ENCODE results near the gene WDR20.

The WDR20 gene

DNA sequence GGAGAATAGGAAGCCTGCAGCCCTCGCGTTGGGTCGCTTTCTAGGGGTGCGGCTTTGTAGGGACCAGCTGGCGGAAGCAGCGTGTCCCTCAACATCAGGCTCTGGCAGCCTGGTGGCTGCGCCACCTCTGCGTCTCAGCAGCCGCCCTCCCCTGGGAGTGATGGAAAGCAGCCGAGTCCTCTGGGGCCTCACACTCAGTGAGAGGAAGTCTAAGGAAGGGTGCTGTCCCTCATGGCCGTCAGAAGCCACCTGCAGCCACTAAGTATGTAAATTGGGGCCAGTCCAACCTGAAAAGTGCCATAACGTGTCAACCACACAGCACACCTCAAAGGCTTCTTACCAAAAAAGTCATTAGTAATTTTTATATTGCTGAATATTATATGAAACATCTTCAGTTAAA, 80.3 kb downstream of the WDR20 start:
- no peak overlapping the region for H3K4me3 ChIP-seq (ENCODE audit: low read depth in 1 of 2, low read length in 1 of 2)
- H3K27ac ChIP-seq = no peak overlapping the region
- H3K27me3 ChIP-seq = no peaks in the 10 kb centered on the region
- TF ChIP-seq, protein P1, sequence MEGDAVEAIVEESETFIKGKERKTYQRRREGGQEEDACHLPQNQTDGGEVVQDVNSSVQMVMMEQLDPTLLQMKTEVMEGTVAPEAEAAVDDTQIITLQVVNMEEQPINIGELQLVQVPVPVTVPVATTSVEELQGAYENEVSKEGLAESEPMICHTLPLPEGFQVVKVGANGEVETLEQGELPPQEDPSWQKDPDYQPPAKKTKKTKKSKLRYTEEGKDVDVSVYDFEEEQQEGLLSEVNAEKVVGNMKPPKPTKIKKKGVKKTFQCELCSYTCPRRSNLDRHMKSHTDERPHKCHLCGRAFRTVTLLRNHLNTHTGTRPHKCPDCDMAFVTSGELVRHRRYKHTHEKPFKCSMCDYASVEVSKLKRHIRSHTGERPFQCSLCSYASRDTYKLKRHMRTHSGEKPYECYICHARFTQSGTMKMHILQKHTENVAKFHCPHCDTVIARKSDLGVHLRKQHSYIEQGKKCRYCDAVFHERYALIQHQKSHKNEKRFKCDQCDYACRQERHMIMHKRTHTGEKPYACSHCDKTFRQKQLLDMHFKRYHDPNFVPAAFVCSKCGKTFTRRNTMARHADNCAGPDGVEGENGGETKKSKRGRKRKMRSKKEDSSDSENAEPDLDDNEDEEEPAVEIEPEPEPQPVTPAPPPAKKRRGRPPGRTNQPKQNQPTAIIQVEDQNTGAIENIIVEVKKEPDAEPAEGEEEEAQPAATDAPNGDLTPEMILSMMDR (IDR thresholded peaks at IDR 0.05) = no peak
- H3K9me3 ChIP-seq = no peaks in the 10 kb centered on the region
- peaks cover 56% of the 10 kb centered on the region for H3K36me3 ChIP-seq
- no peaks in the 10 kb centered on the region for H3K4me1 ChIP-seq (ENCODE audit: control insufficient read depth in 1 of 2, insufficient read depth in 1 of 2, low read depth in 1 of 2, low read length in 1 of 2)

DNA sequence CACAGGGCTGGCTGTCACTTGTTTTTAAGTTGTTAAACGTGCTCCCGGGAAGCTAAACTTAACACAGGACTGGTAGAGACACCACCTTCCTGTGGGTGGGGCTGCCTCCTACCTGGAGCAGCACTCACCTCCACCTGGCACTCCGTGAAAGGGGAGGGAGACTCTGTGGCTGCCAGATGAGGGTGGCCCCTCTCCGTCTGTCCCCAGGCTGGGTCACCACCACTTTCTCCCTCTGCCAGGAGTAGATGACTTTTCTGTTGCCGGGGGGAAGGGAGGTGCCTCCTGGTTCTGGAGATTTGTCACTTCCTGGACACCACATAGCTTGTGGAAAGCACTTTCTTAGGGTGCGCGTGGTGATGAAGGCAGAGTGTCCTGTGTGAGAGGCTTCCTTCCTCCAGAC, 81.3 kb downstream of the WDR20 start:
- Histone ChIP-seq H3K36me3 (peaks cover 56% of the 10 kb centered on the region), H3K4me3 (ENCODE audit: low read depth in 1 of 2, low read length in 1 of 2) (no peak overlapping the region), H3K27ac (no peak overlapping the region), H3K4me1 (ENCODE audit: control insufficient read depth in 1 of 2, insufficient read depth in 1 of 2, low read depth in 1 of 2, low read length in 1 of 2) (no peaks in the 10 kb centered on the region), H3K9me3 (no peaks in the 10 kb centered on the region), H3K27me3 (no peaks in the 10 kb centered on the region)
- TF ChIP-seq, protein P1 (IDR thresholded peaks at IDR 0.05) = no peak

DNA sequence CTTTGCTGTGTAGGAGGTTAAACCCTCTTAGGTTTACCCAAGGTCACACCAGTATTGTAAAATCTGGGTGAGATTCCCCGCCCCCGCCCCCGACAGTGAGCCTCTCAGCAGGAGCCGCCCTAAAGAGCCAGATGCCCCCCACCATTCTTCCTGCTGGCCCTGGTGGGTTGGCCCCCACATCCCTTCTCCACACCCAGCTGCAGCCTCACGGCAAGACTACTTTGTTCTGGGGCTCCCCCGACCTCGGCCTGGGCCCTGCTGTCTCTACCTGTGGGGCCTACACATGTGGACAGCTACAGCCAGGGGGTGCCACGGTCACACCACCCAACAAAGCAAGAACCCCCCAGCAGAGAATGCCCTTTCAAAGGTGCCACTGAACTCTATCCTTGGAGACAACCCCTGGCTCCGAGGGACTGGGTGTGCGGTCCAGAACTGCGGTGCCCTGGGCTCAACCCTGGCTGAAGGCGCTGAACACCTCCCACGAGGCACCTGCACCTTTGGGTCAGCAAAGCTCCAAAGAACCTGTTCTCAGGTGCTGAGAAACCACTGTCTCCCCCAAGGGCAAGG, 82.4 kb downstream of the WDR20 start:
- no peak overlapping the region for H3K27ac ChIP-seq
- H3K36me3 ChIP-seq = peaks cover 56% of the 10 kb centered on the region
- H3K4me3 ChIP-seq (ENCODE audit: low read depth in 1 of 2, low read length in 1 of 2) = no peak overlapping the region
- H3K27me3 ChIP-seq = no peaks in the 10 kb centered on the region
- H3K4me1 ChIP-seq (ENCODE audit: control insufficient read depth in 1 of 2, insufficient read depth in 1 of 2, low read depth in 1 of 2, low read length in 1 of 2) = no peaks in the 10 kb centered on the region
- no peaks in the 10 kb centered on the region for H3K9me3 ChIP-seq
- TF ChIP-seq, protein P1 (IDR thresholded peaks at IDR 0.05) = no peak

DNA sequence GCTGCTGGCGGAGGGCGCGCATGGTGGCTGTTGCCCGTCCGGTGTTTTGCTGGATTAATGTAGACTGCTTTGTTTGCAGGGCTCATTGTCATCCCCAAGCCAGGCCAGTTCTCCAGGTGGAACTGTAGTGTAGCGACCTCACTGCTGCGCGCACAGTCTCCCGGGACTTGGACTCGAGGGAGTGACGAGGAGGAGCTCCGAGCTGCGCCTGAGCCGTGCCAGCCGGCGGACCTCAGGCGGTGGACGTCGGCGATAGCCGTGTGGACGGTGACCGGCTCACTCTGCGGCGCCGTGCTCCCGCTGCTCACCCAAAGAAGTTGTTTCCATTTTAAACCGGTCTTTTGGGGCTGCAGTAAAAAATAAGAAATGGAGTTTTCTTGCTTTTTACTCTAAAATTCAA, 83.1 kb downstream of the WDR20 start:
- no peaks in the 10 kb centered on the region for H3K9me3 ChIP-seq
- H3K4me3 ChIP-seq (ENCODE audit: low read depth in 1 of 2, low read length in 1 of 2) = no peak overlapping the region
- no peaks in the 10 kb centered on the region for H3K4me1 ChIP-seq (ENCODE audit: control insufficient read depth in 1 of 2, insufficient read depth in 1 of 2, low read depth in 1 of 2, low read length in 1 of 2)
- TF ChIP-seq, protein P1 (IDR thresholded peaks at IDR 0.05) = no peak
- no peaks in the 10 kb centered on the region for H3K27me3 ChIP-seq
- H3K36me3 ChIP-seq = peaks cover 50% of the 10 kb centered on the region
- H3K27ac ChIP-seq = no peak overlapping the region

DNA sequence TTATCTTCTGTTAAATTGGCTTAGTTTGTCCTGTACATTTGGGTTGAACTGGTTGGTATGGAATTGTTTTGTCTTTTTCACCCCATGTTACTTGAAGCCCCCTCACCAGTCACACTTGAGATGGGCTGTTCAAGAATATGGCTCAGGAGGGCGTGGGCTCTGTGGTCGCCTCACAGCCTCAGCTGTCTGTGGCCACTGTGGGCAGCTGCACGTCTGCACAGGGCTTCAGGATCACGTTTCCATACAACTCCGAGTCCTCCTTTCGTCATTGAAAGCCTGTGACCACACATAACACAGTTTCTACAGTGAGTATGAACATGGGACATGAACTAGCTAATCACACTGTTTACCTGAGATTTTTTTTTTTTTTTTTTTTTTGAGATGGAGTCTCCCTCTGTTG, 84.0 kb downstream of the WDR20 start:
- peaks cover 43% of the 10 kb centered on the region for H3K36me3 ChIP-seq
- no peaks in the 10 kb centered on the region for H3K9me3 ChIP-seq
- H3K4me3 ChIP-seq (ENCODE audit: low read depth in 1 of 2, low read length in 1 of 2) = no peak overlapping the region
- no peak overlapping the region for H3K27ac ChIP-seq
- H3K4me1 ChIP-seq (ENCODE audit: control insufficient read depth in 1 of 2, insufficient read depth in 1 of 2, low read depth in 1 of 2, low read length in 1 of 2) = no peaks in the 10 kb centered on the region
- TF ChIP-seq, protein P1 (IDR thresholded peaks at IDR 0.05) = no peak
- no peaks in the 10 kb centered on the region for H3K27me3 ChIP-seq

DNA sequence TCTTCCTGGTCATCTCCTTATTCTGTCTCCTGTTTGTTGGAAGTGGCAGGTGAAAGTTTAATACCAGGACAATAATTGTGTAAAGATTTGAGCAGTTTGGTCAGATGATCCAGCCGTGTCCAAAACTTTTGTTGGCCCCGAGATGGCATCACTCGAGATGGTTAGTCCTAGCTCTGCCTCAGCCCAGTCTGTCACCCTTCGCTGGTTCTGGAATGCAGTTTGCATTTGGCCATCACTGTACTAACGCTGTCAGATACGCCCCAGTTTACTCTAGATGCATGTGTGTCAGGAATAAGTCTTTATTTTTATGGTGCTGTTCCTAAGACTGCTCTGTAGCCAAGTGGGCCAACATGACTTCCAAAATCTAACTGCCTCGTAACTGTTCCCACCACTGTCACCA, 85.7 kb downstream of the WDR20 start:
- Histone ChIP-seq H3K36me3 (peaks cover 27% of the 10 kb centered on the region), H3K4me1 (ENCODE audit: control insufficient read depth in 1 of 2, insufficient read depth in 1 of 2, low read depth in 1 of 2, low read length in 1 of 2) (no peaks in the 10 kb centered on the region)
- TF ChIP-seq, protein P1 (IDR thresholded peaks at IDR 0.05) = no peak

More for the DNA sequence above, 85.7 kb downstream of the WDR20 start:
- Histone ChIP-seq H3K27ac (no peak overlapping the region), H3K27me3 (no peaks in the 10 kb centered on the region), H3K9me3 (no peaks in the 10 kb centered on the region), H3K4me3 (ENCODE audit: low read depth in 1 of 2, low read length in 1 of 2) (no peak overlapping the region)

All from neutrophil (primary cell).